Measurements from ENCODE around the gene AHDC1. TPM values are rescaled to one million over a fixed set of nuclear protein-coding genes. Genes with fewer than 3 reads are reported as not detected.

AHDC1 gene
- total RNA-seq, 4 donors from 2014 or later, result 7.5 to 12.9 (median 8.2) TPM

DNA sequence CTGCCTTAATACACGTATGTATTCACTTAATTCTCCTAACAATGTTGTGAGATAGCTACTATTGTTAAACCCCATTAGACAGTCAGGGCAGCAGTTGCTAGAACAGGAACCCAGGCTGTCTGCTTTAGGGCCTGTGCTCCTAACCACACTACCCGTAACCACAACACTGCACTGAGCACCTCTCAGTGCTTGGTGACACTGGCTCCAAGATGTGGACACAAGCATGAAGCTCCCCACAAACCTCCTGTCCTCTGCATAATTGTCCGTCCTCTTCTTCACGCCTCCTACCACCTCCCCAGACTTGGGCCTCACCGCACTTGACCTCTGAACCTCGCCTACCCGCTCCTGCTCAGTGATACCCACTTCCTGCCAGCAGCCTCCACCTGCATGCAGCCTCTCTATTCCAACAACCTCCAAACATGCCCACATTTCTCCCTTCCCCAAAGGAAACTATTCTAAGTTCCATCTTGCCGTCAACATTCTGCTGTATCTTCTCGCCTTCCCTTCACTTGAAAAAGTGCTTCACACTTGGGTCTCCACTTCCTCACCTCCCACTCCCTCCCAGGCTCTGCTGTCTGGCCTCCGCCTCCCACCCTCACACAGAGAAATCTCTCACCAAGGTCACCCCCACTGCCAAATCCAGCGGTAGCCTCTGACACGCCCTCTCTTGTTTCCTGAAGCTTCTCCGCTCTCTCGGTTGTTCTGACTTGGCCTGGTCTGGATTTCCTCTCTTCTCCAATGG, 14.6 kb upstream of the AHDC1 start:
- no peak for TF ChIP-seq CTCF (IDR thresholded peaks at IDR 0.05)
- no peak for ATAC-seq (ENCODE audit: low FRiP score)
- no peak for DNase-seq (ENCODE audit: low spot score)

DNA sequence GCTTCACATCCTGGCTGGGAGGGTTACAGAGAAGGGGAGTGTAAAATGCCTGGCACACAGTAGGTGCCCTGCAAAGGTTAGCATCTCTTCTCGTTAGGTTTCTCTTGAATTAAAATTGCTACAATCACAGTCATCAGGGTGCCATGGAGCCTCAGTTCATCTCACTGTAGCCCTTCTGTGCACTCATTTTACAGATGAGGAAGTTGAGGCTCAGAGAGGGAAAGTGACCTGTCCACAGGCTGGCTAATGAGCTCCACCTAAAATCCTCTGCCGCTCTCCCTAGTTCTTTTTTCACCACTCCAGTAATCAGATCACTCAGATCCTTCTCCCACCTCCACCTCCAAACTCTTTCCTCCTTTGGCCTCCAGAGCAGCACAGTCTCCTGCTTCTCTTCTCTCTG, 13.5 kb upstream of the AHDC1 start:
- ATAC-seq (ENCODE audit: low FRiP score), result no peak

GRCh38 chr1:27616441-27616840, 12.5 kb upstream of the AHDC1 start:
- ATAC-seq (ENCODE audit: low FRiP score) (no peak), DNase-seq (ENCODE audit: low spot score) (no peak)
- no peak for TF ChIP-seq CTCF (IDR thresholded peaks at IDR 0.05)

More for the DNA sequence above, 13.5 kb upstream of the AHDC1 start:
- no peak for TF ChIP-seq CTCF (IDR thresholded peaks at IDR 0.05)
- DNase-seq (ENCODE audit: low spot score), result no peak

- ATAC-seq (ENCODE audit: low FRiP score) (no peak), DNase-seq (ENCODE audit: low spot score) (no peak)
- TF ChIP-seq CTCF (IDR thresholded peaks at IDR 0.05), result no peak
Observed at GRCh38 chr1:27615346-27616192, 11.6 kb upstream of the AHDC1 start.

DNA sequence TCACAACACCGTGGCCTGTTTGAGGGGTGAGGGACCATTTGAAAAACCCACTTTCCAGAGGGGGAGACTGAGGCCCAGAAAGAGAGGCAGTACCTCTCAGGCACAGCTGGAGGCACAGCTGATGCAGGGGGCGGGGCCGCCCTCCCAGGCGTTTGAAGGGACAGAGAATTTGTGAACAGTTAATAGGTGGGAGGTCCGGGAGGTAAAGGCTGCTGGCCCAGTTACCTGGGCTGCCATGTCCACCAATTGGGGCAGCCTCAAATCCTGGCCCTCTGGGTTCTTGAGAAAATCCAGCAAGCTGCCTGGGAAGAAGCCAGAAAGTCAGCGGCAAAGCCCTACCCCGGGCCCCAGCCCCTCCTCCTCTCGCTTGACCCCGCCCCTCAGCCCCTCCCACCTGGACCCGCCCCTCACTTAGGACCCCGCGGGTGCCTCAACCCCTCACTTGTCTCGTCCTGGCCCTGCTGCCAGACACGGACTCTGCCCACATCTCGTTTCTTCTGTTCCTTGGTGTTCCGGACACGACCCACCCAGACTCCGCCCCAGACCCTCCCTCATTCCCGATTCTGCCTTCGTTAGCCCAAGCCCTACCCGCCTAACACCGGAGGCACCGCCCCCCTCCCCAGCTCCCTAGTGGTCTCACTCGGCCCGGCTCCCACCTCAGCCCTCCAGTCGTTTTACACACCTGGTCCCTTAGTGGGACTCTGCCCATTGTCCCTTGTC, 10.8 kb upstream of the AHDC1 start:
- DNase-seq (ENCODE audit: low spot score) (no peak), ATAC-seq (ENCODE audit: low FRiP score) (no peak)
- TF ChIP-seq CTCF (IDR thresholded peaks at IDR 0.05), result no peak

DNA sequence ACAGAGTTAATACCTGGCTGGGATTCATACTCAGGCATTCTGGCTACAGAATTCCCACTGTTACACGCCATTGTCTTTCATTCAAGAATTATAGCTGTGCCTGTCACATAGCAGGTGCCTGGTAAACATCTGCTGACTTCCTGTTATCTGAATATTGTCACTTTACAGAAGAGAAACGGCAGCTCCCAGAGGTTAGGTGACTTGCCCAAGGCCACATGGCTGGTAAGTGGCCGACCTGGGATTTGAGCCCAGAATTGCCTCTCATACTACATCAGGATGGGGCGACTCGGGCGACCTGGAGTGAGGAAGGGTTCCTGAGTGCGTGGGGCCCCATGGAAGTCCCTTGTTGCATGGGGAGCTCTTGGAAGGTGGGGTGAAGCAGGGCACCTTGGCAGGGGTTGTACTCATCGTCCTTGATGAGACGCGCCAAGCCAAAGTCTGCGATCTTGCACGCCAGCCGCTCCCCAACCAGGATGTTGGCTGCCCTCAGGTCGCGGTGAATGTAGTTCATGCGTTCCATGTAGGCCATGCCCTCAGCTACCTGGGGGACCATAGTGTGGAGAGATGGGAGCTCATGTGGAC, 10.2 kb upstream of the AHDC1 start:
- ATAC-seq (ENCODE audit: low FRiP score) (no peak), DNase-seq (ENCODE audit: low spot score) (no peak)
- no peak for TF ChIP-seq CTCF (IDR thresholded peaks at IDR 0.05)
